Measurements from ENCODE around the gene KCNQ1.
"Not testable (repeated sequence)": the region's sequence is repeated elsewhere in the genome, so short reads cannot be mapped to it uniquely, and the experiment has no call there.

Gene KCNQ1

DNA sequence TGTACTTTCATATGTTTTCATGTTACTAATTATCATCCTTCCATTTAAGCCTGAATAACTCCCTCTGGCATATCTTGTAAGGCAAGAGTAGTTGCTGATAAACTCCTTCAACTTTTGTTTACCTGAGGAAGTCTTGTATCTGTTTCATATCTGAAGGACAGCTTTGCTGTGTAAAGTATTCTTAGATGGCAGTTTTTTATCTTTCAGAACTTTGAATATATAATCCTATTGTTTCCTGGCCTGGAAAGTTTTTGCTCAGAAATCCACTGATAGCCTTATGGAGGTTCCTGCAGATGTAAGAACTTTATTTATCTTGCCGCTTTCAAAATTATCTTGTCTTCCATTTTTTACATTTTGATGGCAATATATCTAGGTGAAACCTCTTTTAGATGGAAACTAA lies 185.9 kb downstream of the KCNQ1 start:
- Histone ChIP-seq H3K36me3 (ENCODE audit: insufficient read depth, low read length) (no peaks in the 10 kb centered on the region), H3K79me2 (ENCODE audit: insufficient read depth, low read length) (no peaks in the 10 kb centered on the region), H3K9ac (ENCODE audit: low read depth, low read length, poor library complexity, severe bottlenecking) (no peak overlapping the region), H3K4me3 (ENCODE audit: low read length, poor library complexity, severe bottlenecking) (no peak overlapping the region), H2AFZ (ENCODE audit: low read length) (no peak overlapping the region), H4K20me1 (ENCODE audit: insufficient read depth, low read length, poor library complexity, severe bottlenecking) (no peaks in the 10 kb centered on the region), H3K9me3 (ENCODE audit: insufficient read depth, low read depth, low read length) (peaks cover 20% of the 10 kb centered on the region; the same call in 1 of the 2 replicates), H3F3A (ENCODE audit: low read depth) (no peaks in the 10 kb centered on the region), H3K4me1 (ENCODE audit: insufficient read depth, low read length, poor library complexity, severe bottlenecking) (no peaks in the 10 kb centered on the region), H3K9me2 (replicated peaks; ENCODE audit: low read depth, low read length) (no peaks in the 10 kb centered on the region), H3K27me3 (ENCODE audit: insufficient read depth, low read length, poor library complexity, severe bottlenecking) (no peaks in the 10 kb centered on the region), H3K4me2 (ENCODE audit: low read depth, low read length, poor library complexity, severe bottlenecking) (no peak overlapping the region)
- TF ChIP-seq, protein P1, sequence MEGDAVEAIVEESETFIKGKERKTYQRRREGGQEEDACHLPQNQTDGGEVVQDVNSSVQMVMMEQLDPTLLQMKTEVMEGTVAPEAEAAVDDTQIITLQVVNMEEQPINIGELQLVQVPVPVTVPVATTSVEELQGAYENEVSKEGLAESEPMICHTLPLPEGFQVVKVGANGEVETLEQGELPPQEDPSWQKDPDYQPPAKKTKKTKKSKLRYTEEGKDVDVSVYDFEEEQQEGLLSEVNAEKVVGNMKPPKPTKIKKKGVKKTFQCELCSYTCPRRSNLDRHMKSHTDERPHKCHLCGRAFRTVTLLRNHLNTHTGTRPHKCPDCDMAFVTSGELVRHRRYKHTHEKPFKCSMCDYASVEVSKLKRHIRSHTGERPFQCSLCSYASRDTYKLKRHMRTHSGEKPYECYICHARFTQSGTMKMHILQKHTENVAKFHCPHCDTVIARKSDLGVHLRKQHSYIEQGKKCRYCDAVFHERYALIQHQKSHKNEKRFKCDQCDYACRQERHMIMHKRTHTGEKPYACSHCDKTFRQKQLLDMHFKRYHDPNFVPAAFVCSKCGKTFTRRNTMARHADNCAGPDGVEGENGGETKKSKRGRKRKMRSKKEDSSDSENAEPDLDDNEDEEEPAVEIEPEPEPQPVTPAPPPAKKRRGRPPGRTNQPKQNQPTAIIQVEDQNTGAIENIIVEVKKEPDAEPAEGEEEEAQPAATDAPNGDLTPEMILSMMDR (conservative IDR thresholded peaks at IDR 0.05; ENCODE audit: low read length) = no peak
- no peak for TF ChIP-seq EZH2phosphoT487 (IDR thresholded peaks at IDR 0.05; ENCODE audit: borderline replicate concordance)

DNA sequence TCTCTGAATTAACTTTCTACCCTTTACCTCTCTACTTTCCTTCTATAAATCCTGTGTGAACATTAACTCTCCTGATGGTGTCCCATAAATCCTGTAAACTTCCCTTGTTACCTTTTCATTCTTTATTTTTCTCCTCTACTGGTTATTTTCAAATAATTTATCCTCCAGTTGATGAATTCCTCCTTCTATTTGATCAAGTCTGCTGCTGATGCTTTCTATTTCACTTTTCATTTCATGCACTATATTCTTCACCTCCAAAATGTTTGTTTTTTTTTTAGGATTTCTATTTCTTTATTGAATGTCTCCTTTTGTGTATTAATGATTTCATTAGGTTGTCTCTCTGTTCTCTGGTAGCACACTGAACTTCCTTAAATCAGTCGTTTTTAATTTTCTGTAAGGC lies 186.4 kb downstream of the KCNQ1 start:
- no peak overlapping the region for H3K4me2 ChIP-seq (ENCODE audit: low read depth, low read length, poor library complexity, severe bottlenecking)
- no peak overlapping the region for H3K9ac ChIP-seq (ENCODE audit: low read depth, low read length, poor library complexity, severe bottlenecking)
- TF ChIP-seq, protein P1 (conservative IDR thresholded peaks at IDR 0.05; ENCODE audit: low read length) = no peak
- no peak for TF ChIP-seq EZH2phosphoT487 (IDR thresholded peaks at IDR 0.05; ENCODE audit: borderline replicate concordance)
- no peaks in the 10 kb centered on the region for H3F3A ChIP-seq (ENCODE audit: low read depth)
- no peaks in the 10 kb centered on the region for H4K20me1 ChIP-seq (ENCODE audit: insufficient read depth, low read length, poor library complexity, severe bottlenecking)
- H3K79me2 ChIP-seq (ENCODE audit: insufficient read depth, low read length) = no peaks in the 10 kb centered on the region
- H3K4me1 ChIP-seq (ENCODE audit: insufficient read depth, low read length, poor library complexity, severe bottlenecking) = no peaks in the 10 kb centered on the region
- H3K36me3 ChIP-seq (ENCODE audit: insufficient read depth, low read length) = no peaks in the 10 kb centered on the region
- H3K9me2 ChIP-seq (replicated peaks; ENCODE audit: low read depth, low read length) = no peaks in the 10 kb centered on the region
- no peak overlapping the region for H3K4me3 ChIP-seq (ENCODE audit: low read length, poor library complexity, severe bottlenecking)
- no peak overlapping the region for H2AFZ ChIP-seq (ENCODE audit: low read length)
- H3K9me3 ChIP-seq (ENCODE audit: insufficient read depth, low read depth, low read length) = peaks cover 20% of the 10 kb centered on the region; the same call in 1 of the 2 replicates
- H3K27me3 ChIP-seq (ENCODE audit: insufficient read depth, low read length, poor library complexity, severe bottlenecking) = no peaks in the 10 kb centered on the region

DNA sequence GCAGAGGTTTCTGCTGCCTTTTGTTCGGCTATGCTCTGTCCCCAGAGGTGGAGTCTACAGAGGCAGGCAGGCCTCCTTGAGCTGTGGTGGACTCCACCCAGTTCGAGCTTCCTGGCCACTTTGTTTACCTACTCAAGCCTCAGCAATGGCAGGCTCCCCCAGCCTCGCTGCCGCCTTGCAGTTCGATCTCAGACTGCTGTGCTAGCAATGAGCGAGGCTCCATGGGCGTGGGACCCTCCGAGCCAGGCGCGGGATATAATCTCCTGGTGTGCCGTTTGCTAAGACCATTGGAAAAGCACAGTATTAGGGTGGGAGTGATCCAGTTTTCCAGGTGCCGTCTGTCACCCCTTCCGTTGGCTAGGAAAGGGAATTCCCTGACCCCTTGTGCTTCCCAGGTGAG lies 195.0 kb downstream of the KCNQ1 start:
- H3K9ac ChIP-seq (ENCODE audit: low read depth, low read length, poor library complexity, severe bottlenecking); H3K36me3 ChIP-seq (ENCODE audit: insufficient read depth, low read length); H2AFZ ChIP-seq (ENCODE audit: low read length); H3K4me1 ChIP-seq (ENCODE audit: insufficient read depth, low read length, poor library complexity, severe bottlenecking); H3F3A ChIP-seq (ENCODE audit: low read depth); H3K79me2 ChIP-seq (ENCODE audit: insufficient read depth, low read length); H3K4me3 ChIP-seq (ENCODE audit: low read length, poor library complexity, severe bottlenecking); H3K9me2 ChIP-seq (replicated peaks; ENCODE audit: low read depth, low read length); H4K20me1 ChIP-seq (ENCODE audit: insufficient read depth, low read length, poor library complexity, severe bottlenecking); H3K27me3 ChIP-seq (ENCODE audit: insufficient read depth, low read length, poor library complexity, severe bottlenecking); H3K4me2 ChIP-seq (ENCODE audit: low read depth, low read length, poor library complexity, severe bottlenecking): not testable (repeated sequence)
- H3K9me3 ChIP-seq (ENCODE audit: insufficient read depth, low read depth, low read length) = peaks cover 20% of the 10 kb centered on the region; the same call in 1 of the 2 replicates

DNA sequence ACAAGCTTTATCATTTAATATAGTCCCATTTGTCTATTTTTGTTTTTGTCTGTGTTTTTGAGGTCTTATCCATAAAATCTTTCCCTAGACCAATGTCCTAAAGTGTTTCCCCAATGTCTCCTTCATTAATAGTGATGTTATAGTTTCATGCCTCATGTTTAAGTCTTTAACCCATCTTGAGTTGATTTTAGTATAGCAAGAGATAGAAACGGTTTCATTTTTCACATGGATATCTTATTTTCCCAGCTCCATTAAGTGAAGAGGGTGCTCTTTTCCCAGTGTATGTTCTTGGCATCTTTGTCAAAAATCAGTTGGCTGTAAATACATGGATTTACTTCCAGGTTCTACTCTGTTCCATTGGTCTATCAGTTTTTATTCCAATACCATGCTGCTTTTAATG lies 196.8 kb downstream of the KCNQ1 start:
- peaks cover 37% of the 10 kb centered on the region for H3K9me3 ChIP-seq (ENCODE audit: insufficient read depth, low read depth, low read length)
- H3K4me3 ChIP-seq (ENCODE audit: low read length, poor library complexity, severe bottlenecking) = no peak overlapping the region
- no peak overlapping the region for H3K9ac ChIP-seq (ENCODE audit: low read depth, low read length, poor library complexity, severe bottlenecking)
- H2AFZ ChIP-seq (ENCODE audit: low read length) = no peak overlapping the region
- no peaks in the 10 kb centered on the region for H4K20me1 ChIP-seq (ENCODE audit: insufficient read depth, low read length, poor library complexity, severe bottlenecking)
- TF ChIP-seq, protein P1 (conservative IDR thresholded peaks at IDR 0.05; ENCODE audit: low read length) = no peak
- no peak for TF ChIP-seq EZH2phosphoT487 (IDR thresholded peaks at IDR 0.05; ENCODE audit: borderline replicate concordance)
- H3K27me3 ChIP-seq (ENCODE audit: insufficient read depth, low read length, poor library complexity, severe bottlenecking) = no peaks in the 10 kb centered on the region
- no peaks in the 10 kb centered on the region for H3K9me2 ChIP-seq (replicated peaks; ENCODE audit: low read depth, low read length)
- no peaks in the 10 kb centered on the region for H3K79me2 ChIP-seq (ENCODE audit: insufficient read depth, low read length)
- no peaks in the 10 kb centered on the region for H3K4me1 ChIP-seq (ENCODE audit: insufficient read depth, low read length, poor library complexity, severe bottlenecking)
- H3F3A ChIP-seq (ENCODE audit: low read depth) = no peaks in the 10 kb centered on the region
- H3K36me3 ChIP-seq (ENCODE audit: insufficient read depth, low read length) = no peaks in the 10 kb centered on the region
- no peak overlapping the region for H3K4me2 ChIP-seq (ENCODE audit: low read depth, low read length, poor library complexity, severe bottlenecking)

Data from Loucy (cell line).